ENCODE results near the gene HEXIM2. TPM values are rescaled to one million over a fixed set of nuclear protein-coding genes. Genes with fewer than 3 reads are reported as not detected.

The HEXIM2 gene
- total RNA-seq, 1 experiment from 2014 or later: 11.9 TPM

DNA sequence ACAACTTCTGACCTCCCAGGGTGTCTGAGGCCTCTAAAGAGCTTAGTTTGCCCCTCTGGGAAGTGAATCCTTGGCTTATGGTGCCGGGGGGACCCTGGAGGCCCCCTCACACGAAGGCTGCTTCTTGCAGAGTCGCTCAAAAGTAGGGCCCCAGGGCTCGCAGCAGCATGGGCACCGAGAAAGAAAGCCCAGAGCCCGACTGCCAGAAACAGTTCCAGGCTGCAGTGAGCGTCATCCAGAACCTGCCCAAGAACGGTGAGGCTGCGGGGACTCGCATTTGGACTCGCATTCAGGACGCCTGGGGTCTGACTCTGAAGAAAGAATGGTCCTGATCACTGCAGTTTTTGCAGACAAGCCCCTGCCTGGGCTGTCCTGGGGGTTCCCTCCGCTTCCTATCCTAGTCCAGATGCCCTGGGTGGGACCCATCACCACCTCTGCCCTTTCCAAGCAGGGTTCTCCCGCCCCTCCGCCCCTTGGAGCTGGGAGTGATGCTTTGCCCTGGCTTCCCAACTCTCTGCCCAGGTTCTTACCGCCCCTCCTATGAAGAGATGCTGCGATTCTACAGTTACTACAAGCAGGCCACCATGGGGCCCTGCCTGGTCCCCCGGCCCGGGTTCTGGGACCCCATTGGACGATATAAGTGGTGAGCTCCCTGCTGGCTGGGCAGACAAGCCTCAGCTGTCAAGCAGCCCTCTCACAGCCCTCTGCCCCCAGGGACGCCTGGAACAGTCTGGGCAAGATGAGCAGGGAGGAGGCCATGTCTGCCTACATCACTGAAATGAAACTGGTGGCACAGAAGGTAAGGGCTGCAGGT, 25.5 kb upstream of the HEXIM2 start (continued):
- TF ChIP-seq, protein P1, sequence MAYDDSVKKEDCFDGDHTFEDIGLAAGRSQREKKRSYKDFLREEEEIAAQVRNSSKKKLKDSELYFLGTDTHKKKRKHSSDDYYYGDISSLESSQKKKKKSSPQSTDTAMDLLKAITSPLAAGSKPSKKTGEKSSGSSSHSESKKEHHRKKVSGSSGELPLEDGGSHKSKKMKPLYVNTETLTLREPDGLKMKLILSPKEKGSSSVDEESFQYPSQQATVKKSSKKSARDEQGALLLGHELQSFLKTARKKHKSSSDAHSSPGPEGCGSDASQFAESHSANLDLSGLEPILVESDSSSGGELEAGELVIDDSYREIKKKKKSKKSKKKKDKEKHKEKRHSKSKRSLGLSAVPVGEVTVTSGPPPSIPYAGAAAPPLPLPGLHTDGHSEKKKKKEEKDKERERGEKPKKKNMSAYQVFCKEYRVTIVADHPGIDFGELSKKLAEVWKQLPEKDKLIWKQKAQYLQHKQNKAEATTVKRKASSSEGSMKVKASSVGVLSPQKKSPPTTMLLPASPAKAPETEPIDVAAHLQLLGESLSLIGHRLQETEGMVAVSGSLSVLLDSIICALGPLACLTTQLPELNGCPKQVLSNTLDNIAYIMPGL (CRISPR knock-in tag; IDR thresholded peaks at IDR 0.05): no peak
- TF ChIP-seq FOXJ3 (CRISPR knock-in tag; IDR thresholded peaks at IDR 0.05; ENCODE audit: borderline replicate concordance): no peak
- TF ChIP-seq, protein P2, sequence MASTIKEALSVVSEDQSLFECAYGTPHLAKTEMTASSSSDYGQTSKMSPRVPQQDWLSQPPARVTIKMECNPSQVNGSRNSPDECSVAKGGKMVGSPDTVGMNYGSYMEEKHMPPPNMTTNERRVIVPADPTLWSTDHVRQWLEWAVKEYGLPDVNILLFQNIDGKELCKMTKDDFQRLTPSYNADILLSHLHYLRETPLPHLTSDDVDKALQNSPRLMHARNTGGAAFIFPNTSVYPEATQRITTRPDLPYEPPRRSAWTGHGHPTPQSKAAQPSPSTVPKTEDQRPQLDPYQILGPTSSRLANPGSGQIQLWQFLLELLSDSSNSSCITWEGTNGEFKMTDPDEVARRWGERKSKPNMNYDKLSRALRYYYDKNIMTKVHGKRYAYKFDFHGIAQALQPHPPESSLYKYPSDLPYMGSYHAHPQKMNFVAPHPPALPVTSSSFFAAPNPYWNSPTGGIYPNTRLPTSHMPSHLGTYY (CRISPR knock-in tag; IDR thresholded peaks at IDR 0.05): no peak
- no peak for TF ChIP-seq ZNF138 (CRISPR knock-in tag; conservative IDR thresholded peaks at IDR 0.05)
- no peak for TF ChIP-seq SMAD4 (CRISPR knock-in tag; IDR thresholded peaks at IDR 0.05)
- TF ChIP-seq, protein P3, sequence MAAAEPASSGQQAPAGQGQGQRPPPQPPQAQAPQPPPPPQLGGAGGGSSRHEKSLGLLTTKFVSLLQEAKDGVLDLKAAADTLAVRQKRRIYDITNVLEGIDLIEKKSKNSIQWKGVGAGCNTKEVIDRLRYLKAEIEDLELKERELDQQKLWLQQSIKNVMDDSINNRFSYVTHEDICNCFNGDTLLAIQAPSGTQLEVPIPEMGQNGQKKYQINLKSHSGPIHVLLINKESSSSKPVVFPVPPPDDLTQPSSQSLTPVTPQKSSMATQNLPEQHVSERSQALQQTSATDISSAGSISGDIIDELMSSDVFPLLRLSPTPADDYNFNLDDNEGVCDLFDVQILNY (CRISPR knock-in tag; IDR thresholded peaks at IDR 0.05): no peak
- TF ChIP-seq ZNF416 (CRISPR knock-in tag; IDR thresholded peaks at IDR 0.05): no peak

DNA sequence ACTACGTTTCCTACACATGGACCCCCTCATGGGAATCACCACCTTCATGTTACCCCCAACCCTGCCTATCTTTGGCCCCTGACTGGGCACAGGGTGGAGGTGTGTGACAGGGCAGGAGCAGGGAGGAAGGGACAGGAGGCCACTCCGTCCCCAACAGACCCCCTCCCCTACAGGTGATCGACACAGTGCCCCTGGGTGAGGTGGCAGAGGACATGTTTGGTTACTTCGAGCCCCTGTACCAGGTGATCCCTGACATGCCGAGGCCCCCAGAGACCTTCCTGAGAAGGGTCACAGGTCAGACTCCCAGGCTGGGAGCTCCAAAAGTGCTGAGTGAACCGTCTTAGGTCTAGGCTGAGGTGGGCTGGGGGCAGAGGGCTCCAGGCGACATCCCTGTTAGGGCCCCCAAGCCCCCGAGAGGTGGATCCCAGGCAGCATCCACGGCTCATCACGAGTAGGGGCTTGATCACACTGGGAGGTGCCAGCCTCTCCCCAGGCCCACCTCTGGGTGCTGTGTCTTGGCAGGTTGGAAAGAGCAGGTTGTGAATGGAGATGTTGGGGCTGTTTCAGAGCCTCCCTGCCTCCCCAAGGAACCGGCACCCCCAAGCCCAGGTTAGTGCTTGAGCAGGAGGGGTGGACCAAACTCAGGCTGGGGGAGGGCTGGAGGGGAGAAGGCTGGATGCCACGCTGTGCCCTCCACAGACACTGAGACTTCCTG, 24.7 kb upstream of the HEXIM2 start:
- DNase-seq (ENCODE audit: low spot score) (no peak), ATAC-seq (no peak)
- no peak for TF ChIP-seq ZBTB21 (CRISPR knock-in tag; IDR thresholded peaks at IDR 0.05; ENCODE audit: borderline replicate concordance)
- TF ChIP-seq, protein P4, sequence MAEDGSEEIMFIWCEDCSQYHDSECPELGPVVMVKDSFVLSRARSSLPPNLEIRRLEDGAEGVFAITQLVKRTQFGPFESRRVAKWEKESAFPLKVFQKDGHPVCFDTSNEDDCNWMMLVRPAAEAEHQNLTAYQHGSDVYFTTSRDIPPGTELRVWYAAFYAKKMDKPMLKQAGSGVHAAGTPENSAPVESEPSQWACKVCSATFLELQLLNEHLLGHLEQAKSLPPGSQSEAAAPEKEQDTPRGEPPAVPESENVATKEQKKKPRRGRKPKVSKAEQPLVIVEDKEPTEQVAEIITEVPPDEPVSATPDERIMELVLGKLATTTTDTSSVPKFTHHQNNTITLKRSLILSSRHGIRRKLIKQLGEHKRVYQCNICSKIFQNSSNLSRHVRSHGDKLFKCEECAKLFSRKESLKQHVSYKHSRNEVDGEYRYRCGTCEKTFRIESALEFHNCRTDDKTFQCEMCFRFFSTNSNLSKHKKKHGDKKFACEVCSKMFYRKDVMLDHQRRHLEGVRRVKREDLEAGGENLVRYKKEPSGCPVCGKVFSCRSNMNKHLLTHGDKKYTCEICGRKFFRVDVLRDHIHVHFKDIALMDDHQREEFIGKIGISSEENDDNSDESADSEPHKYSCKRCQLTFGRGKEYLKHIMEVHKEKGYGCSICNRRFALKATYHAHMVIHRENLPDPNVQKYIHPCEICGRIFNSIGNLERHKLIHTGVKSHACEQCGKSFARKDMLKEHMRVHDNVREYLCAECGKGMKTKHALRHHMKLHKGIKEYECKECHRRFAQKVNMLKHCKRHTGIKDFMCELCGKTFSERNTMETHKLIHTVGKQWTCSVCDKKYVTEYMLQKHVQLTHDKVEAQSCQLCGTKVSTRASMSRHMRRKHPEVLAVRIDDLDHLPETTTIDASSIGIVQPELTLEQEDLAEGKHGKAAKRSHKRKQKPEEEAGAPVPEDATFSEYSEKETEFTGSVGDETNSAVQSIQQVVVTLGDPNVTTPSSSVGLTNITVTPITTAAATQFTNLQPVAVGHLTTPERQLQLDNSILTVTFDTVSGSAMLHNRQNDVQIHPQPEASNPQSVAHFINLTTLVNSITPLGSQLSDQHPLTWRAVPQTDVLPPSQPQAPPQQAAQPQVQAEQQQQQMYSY (CRISPR knock-in tag; IDR thresholded peaks at IDR 0.05): no peak
- no peak for TF ChIP-seq ZNF219 (CRISPR knock-in tag; IDR thresholded peaks at IDR 0.05; ENCODE audit: borderline replicate concordance)
- no peak for TF ChIP-seq ZNF263 (CRISPR knock-in tag; IDR thresholded peaks at IDR 0.05; ENCODE audit: low read depth)
- TF ChIP-seq SP1 (CRISPR knock-in tag; conservative IDR thresholded peaks at IDR 0.05): no peak
- TF ChIP-seq NFE2L1 (CRISPR knock-in tag; IDR thresholded peaks at IDR 0.05): no peak
- no peak for TF ChIP-seq ETV6 (CRISPR knock-in tag; IDR thresholded peaks at IDR 0.05)
- TF ChIP-seq CREM (CRISPR knock-in tag; IDR thresholded peaks at IDR 0.05): no peak
- Mint-ChIP-seq H3K27me3 (ENCODE audit: low read depth) (no peaks in the 10 kb centered on the region; the same call in 1 of the 2 replicates), H3K27ac (no peak overlapping the region), H3K4me3 (peak overlapping the region; percentile 72), H3K9me3 (no peaks in the 10 kb centered on the region), H3K36me3 (peaks cover 3% of the 10 kb centered on the region; the same call in 1 of the 2 replicates), H3K4me1 (peaks cover 7% of the 10 kb centered on the region; the same call in 1 of the 2 replicates)
- ChIA-PET CTCF (interaction anchor here (0.8 to 7.6 kb wide), 6 partner anchors 14 to 117 kb away, joined by 3 to 531 read pairs (median 27); partner anchors contain the start of gene HEXIM1), POLR2A (interaction anchor here (1.5 to 2.1 kb wide), 2 partner anchors 13 to 35 kb away, joined by 9 to 39 read pairs; partner anchors contain the start of gene HEXIM1)

Measured in WTC11 (cell line).